HG03280 (cell line): ENCODE measurements around the gene CACTIN.
"Not testable (repeated sequence)": the region's sequence is repeated elsewhere in the genome, so short reads cannot be mapped to it uniquely, and the experiment has no call there.

Source experiments
- ATAC-seq: cut with Tn5 transposase; IDR thresholded peaks from one replicate; pipeline ENCODE4 v1.9.1; 2021; ENCODE audit warnings: mild to moderate bottlenecking, moderate library complexity; ENCODE audit not compliant: unreplicated experiment

CACTIN gene

GRCh38 chr19:3626473-3627350 is at the start of gene CACTIN:
CACTIN (minus strand) TSS chr19:3626790; CDS start chr19:3626762, 28 bp downstream.
- peak; percentile 91 for ATAC-seq

GRCh38 chr19:3674784-3675543 is 48.4 kb upstream of the CACTIN start:
- no peak for ATAC-seq

GRCh38 chr19:3673506-3674439 is 47.2 kb upstream of the CACTIN start:
- ATAC-seq: no peak

- no peak for ATAC-seq
Measured at GRCh38 chr19:3672993-3673392, 46.4 kb upstream of the CACTIN start.

GRCh38 chr19:3672575-3672948 is 46.0 kb upstream of the CACTIN start:
- no peak for ATAC-seq

GRCh38 chr19:3671680-3672574 is 45.3 kb upstream of the CACTIN start:
- no peak for ATAC-seq

GRCh38 chr19:3670796-3671679 is 44.4 kb upstream of the CACTIN start:
- ATAC-seq: no peak

GRCh38 chr19:3669947-3670795 is 43.6 kb upstream of the CACTIN start:
- no peak for ATAC-seq

- ATAC-seq: no peak
Measured at GRCh38 chr19:3669082-3669946, 42.7 kb upstream of the CACTIN start.

- ATAC-seq: no peak
Measured at GRCh38 chr19:3668331-3669081, 41.9 kb upstream of the CACTIN start.

GRCh38 chr19:3667766-3668165 is 41.2 kb upstream of the CACTIN start:
- no peak for ATAC-seq

GRCh38 chr19:3667037-3667638 is 40.5 kb upstream of the CACTIN start:
- ATAC-seq: no peak

- not testable (repeated sequence) for ATAC-seq
Measured at GRCh38 chr19:3666545-3666856, 39.9 kb upstream of the CACTIN start.

- ATAC-seq: no peak
Measured at GRCh38 chr19:3665681-3666544, 39.3 kb upstream of the CACTIN start.
